ENCODE measurements around the gene LHX8.
"Not testable (repeated sequence)": the region's sequence is repeated elsewhere in the genome, so short reads cannot be mapped to it uniquely, and the experiment has no call there.

Gene LHX8

GRCh38 chr1:75133750-75134646 is at the start of gene LHX8:
Gene LHX8 (plus strand): TSS chr1:75134388. CDS start chr1:75136615, 2,227 bp downstream.
- peak in 1 of 2 experiments; percentile 41 for DNase-seq

GRCh38 chr1:75085931-75086330 is 48.3 kb upstream of the LHX8 start:
- DNase-seq, result no peak

- no peak for DNase-seq
Observed at GRCh38 chr1:75087278-75087677, 46.9 kb upstream of the LHX8 start.

DNA sequence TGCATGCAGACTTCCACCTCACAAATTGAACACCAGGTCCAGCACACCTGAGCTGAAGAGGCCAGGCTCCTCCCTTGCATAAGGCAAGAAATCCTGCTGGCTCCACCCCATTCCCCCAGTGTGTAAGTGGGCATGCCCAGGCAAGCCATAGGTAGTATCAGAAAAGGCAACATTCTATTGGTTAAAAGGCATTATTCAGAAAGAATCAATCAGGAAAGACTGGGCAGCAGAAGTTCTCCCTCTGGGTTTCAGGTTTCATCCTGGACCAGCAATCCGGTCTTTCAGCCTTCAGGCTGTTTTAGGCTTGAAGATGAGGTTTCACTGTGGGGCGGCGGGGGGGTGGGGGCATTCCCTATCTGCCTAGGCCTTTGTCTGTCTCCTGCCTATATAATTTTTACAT is 42.0 kb upstream of the LHX8 start:
- no peak for DNase-seq

DNA sequence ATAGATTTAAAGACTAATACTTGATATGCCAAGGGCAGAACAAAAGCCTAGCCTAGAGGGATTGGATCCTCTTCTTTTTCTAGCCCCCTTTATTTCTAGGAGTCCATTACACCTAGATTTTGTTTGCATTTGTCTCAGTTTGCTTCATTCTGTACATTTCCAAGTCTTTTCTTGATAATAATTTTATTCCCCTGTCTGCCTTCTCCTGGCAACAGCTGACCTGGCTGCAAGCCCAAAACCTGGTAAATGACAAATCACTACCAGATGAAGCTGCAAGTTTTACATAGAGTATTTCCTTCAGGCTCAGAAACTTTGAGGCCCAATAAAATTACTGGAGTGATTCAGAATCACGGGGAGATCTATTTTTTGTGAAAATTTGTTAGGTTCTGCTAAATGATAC is 36.5 kb upstream of the LHX8 start:
- peak in 1 of 2 experiments; percentile 1 for DNase-seq

DNA sequence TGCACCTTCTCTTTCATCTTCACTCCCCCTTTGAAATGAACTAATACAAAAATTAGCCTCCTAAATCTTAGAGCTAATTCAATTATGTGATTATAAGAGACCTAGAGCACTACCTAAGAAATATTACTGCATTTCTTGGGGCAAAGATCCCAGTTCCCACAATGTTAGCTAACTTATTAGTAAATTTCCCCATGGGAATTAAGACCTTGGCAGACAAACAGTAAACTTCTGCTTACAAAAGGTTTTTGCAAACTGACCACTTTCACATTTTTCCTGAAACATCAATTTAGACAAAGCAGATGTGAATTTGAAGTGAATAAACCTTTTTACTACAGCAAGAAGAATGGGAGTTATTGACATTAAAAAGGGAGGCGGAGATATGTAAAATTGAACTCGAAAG is 34.6 kb upstream of the LHX8 start:
- DNase-seq, result no peak

- no peak for DNase-seq
Observed at GRCh38 chr1:75100481-75101092, 33.6 kb upstream of the LHX8 start.

DNA sequence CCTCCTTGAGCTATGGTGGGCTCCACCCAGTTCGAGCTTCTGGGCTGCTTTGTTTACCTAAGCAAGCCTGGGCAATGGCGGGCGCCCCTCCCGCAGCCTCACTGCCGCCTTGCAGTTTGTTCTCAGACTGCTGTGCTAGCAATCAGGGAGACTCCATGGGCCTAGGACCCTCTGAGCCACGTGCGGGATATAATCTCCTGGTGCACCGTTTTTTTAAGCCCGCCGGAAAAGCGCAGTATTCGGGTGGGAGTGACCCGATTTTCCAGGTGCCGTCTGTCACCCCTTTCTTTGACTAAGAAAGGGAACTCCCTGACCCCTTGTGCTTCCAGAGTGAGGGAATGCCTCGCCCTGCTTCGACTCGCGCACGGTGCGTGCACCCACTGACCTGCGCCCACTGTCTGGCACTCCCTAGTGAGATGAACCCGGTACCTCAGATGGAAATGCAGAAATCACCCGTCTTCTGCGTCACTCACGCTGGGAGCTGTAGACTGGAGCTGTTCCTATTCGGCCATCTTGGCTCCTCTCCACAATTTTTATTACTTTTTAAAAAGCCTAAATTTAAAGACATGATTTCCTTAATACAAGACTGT is 21.7 kb upstream of the LHX8 start:
- not testable (repeated sequence) for DNase-seq

DNA sequence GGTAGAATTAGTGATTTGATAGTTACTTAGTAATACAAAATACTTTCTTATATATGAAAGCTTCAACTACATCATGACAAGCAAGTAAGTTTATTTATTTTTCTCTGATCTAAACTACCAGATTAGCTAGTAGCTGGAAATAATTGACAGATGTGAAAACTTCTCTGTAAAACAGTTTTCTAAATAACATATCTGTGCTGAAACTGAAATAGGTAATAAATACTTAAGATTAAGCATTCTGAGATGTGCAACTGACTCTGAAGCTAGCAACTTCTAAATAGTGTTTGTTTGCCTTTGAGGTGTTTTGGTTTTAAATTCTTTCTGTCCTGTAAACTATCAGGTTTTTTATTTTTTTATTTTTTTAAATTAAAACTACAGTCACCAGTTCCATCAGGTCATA is 18.5 kb upstream of the LHX8 start:
- no peak for DNase-seq

- DNase-seq, result no peak
Observed at GRCh38 chr1:75123756-75124155, 10.4 kb upstream of the LHX8 start.

GRCh38 chr1:75124510-75124909 is 9.7 kb upstream of the LHX8 start:
- no peak for DNase-seq

DNA sequence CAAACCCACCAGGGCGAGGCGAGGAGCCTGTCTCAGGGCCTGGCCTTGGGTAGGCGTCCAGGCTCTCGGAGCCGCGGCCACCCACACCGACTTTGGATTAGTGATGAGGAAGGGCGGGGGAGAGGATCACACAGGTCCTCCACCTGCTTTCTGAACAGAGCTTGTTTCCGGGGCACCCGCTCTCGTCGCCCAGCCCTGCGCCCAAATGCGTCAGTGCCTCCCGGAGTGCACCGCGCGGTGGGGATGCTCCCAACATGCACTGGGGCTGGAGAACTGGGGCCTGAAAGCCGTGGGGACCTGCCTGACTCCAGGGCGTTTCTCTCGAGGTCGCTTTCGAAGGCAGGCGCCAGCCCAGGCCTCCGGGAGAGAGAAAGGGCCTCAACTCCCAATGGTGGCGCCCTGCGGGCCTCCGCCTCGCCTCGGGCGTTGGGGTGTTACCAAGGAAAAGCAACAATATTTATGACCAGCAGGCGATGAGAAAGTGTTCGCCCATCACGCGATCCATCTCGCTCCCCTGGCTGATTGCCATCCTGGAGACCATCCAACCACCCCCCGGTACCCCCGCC is 8.9 kb upstream of the LHX8 start:
- no peak for DNase-seq

GRCh38 chr1:75126611-75127101 is 7.5 kb upstream of the LHX8 start:
- DNase-seq, result no peak

GRCh38 chr1:75127916-75128717 is 6.1 kb upstream of the LHX8 start:
- DNase-seq, result no peak

DNA sequence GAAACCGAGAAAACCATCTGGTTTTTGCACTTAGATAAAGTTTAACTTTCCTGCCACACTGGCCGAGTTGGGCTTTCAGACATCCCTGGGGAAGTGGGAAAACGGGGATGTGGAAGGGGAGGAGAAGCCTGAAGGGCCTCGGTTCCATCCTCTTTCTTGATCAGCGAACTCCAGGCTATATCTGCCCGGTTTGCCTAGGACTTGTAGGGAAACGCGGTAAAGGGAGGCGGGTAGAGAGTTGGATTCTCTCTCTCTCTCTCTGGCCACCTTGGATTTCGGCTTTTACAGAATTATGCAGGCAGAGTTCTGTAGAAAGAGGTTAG is 4.6 kb upstream of the LHX8 start:
- no peak for DNase-seq

- DNase-seq, result no peak
Observed at GRCh38 chr1:75129983-75130789, 4.0 kb upstream of the LHX8 start.

GRCh38 chr1:75130865-75131564 is 3.2 kb upstream of the LHX8 start:
- peak in 1 of 2 experiments; percentile 28 for DNase-seq

- no peak for DNase-seq
Observed at GRCh38 chr1:75131565-75132241, 2.5 kb upstream of the LHX8 start.

GRCh38 chr1:75132242-75132811 is 1.9 kb upstream of the LHX8 start:
- DNase-seq, result no peak

Data from NCI-H524 (cell line).